ENCODE results near the gene CCNJ.
A peak's percentile ranks its signal among the peaks of the same experiment; 100 is the strongest.
"Not testable (repeated sequence)": the region's sequence is repeated elsewhere in the genome, so short reads cannot be mapped to it uniquely, and the experiment has no call there.

CCNJ gene

GRCh38 chr10:96041146-96041545 is 2.2 kb upstream of the CCNJ start:
- Mint-ChIP-seq H3K27ac (no peak overlapping the region), H3K36me3 (ENCODE audit: low read depth) (peaks cover 2% of the 10 kb centered on the region), H3K27me3 (ENCODE audit: low read depth, poor library complexity) (peaks cover 9% of the 10 kb centered on the region), H3K4me1 (peaks cover 36% of the 10 kb centered on the region), H3K4me3 (no peak overlapping the region), H3K9me3 (peaks cover 16% of the 10 kb centered on the region)
- TF ChIP-seq, protein P1, sequence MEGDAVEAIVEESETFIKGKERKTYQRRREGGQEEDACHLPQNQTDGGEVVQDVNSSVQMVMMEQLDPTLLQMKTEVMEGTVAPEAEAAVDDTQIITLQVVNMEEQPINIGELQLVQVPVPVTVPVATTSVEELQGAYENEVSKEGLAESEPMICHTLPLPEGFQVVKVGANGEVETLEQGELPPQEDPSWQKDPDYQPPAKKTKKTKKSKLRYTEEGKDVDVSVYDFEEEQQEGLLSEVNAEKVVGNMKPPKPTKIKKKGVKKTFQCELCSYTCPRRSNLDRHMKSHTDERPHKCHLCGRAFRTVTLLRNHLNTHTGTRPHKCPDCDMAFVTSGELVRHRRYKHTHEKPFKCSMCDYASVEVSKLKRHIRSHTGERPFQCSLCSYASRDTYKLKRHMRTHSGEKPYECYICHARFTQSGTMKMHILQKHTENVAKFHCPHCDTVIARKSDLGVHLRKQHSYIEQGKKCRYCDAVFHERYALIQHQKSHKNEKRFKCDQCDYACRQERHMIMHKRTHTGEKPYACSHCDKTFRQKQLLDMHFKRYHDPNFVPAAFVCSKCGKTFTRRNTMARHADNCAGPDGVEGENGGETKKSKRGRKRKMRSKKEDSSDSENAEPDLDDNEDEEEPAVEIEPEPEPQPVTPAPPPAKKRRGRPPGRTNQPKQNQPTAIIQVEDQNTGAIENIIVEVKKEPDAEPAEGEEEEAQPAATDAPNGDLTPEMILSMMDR (IDR thresholded peaks at IDR 0.05) = no peak
- DNase-seq = no peak

DNA sequence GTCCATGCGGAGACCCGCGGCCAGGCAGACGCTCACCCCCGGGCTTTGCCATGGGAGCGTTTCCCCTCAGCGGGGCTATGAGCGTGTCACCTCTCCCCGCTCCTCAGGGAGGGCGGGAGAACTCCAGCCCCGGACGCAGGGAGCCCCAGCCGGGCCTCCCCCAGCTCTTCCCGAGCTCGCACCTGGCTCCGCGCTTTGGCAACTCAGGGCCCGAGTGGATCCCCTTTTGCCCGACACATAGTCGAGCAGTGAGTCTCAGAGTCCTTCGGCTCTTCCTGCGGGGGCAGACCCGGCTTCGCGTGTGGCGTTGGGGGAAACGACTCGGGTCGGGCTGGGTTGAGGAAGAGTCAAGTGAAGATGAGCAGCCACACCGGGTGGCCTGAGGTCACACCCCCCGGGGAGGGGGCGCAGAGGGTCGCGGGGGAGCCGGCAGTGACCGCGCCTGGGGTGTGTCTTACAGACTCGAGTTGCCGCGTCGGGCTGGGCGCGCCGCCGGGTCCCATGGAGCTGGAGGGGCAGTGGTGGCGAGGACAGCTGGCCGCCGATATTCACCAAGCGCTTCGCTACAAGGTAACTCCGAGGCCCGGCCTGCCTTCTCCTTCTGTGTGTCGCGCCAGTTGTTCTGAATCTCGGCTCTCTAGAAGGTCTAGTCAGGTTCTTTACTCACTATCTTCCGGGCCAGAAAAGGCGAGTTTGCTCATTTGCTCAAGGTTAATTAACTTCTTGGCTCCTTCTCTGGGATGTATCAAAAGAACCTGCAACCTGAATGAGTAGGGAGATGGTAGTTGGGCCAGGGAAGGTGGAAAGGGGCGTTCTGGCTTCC is 721 bp downstream of the CCNJ start:
- H3K4me1 Mint-ChIP-seq = peaks cover 43% of the 10 kb centered on the region
- peaks cover 32% of the 10 kb centered on the region for H3K36me3 Mint-ChIP-seq (ENCODE audit: low read depth)
- peak overlapping the region; percentile 88 for H3K4me3 Mint-ChIP-seq
- DNase-seq = peak; percentile 75
- peaks cover 11% of the 10 kb centered on the region for H3K9me3 Mint-ChIP-seq
- peak overlapping the region; percentile 92 for H3K27ac Mint-ChIP-seq
- TF ChIP-seq, protein P1 (IDR thresholded peaks at IDR 0.05) = no peak
- H3K27me3 Mint-ChIP-seq (ENCODE audit: low read depth, poor library complexity) = peaks cover 5% of the 10 kb centered on the region

DNA sequence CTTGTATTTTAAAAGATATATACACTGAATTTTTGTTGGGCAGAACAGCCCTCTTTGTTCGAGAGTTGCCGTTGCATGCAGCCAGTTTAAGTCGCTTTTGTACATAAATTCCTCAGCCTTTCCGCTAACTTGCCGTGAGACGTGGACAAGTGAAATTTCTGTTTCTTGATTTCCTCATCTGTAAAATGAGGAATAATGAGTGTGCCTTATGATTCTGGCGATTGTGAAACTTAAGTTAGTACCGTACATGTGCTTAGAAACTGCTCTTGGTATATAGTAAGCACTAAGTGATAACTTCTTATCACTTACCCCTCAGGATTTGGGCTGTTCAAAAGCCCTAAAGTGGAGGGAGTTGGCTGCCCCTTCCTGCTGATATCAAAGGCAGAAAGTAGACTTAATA is 1.4 kb downstream of the CCNJ start:
- Mint-ChIP-seq H3K27me3 (ENCODE audit: low read depth, poor library complexity) (peaks cover 5% of the 10 kb centered on the region), H3K36me3 (ENCODE audit: low read depth) (peaks cover 38% of the 10 kb centered on the region), H3K27ac (peak overlapping the region; percentile 85), H3K4me3 (peak overlapping the region; percentile 88), H3K4me1 (peaks cover 39% of the 10 kb centered on the region), H3K9me3 (peaks cover 11% of the 10 kb centered on the region)
- TF ChIP-seq, protein P1 (IDR thresholded peaks at IDR 0.05) = no peak
- DNase-seq = no peak

DNA sequence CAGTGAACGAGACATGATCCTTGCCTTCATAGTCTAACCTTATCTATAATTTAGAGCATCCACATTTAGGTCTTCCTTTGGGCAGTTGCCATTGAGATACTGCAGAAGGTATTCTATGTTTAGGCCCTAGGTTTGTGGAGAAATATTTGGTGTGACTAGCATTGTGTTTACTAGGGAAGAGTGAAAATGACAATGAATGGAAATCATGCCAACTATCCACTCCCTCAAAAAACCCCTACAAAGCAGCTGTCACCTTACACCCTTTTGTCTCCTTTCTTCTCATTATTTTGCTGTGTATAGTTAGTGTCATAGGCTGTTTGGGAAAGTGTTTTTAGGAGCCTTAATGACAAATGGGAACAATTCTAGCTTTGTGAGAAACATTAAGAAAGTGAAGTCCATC is 3.2 kb downstream of the CCNJ start:
- Mint-ChIP-seq H3K36me3 (ENCODE audit: low read depth) (peaks cover 48% of the 10 kb centered on the region), H3K4me1 (peaks cover 39% of the 10 kb centered on the region), H3K4me3 (peak overlapping the region; percentile 88), H3K27me3 (ENCODE audit: low read depth, poor library complexity) (peaks cover 1% of the 10 kb centered on the region), H3K9me3 (peaks cover 8% of the 10 kb centered on the region), H3K27ac (no peak overlapping the region)
- TF ChIP-seq, protein P1 (IDR thresholded peaks at IDR 0.05) = no peak
- DNase-seq = no peak

DNA sequence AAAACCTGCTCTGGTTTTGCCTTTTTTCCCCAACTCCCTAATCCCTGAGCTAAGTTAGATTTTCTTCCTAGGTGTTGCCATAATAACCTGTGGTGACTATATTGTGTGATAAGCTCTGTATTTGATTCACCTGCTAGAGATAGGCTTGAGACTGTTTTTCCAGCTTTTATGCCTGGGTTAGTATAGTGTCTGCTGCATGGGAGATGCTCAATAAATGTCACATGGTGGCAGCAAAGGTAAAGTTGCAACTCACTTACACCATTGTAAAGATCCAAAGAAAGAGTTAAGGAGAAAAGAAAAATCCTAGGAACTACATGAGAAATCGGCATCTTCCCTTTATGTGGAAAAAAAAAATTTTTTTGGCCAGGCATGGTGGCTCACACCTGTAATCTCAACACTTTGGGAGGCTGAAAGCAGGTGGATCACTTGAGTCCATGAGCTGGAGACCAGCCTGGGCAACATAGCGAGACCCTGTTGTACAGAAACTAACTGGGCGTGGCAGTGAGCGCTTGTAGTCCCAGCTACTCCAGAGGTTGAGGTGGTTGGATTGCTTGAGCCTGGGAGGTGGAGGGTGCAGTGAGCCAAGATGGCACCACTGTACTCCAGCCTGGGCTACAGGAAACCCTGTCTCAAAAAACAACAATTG is 3.7 kb downstream of the CCNJ start:
- TF ChIP-seq, protein P1 (IDR thresholded peaks at IDR 0.05) = no peak
- no peak for DNase-seq
- H3K9me3 Mint-ChIP-seq = peaks cover 8% of the 10 kb centered on the region
- no peaks in the 10 kb centered on the region for H3K27me3 Mint-ChIP-seq (ENCODE audit: low read depth, poor library complexity)
- H3K4me3 Mint-ChIP-seq = no peak overlapping the region
- no peak overlapping the region for H3K27ac Mint-ChIP-seq
- H3K36me3 Mint-ChIP-seq (ENCODE audit: low read depth) = peaks cover 54% of the 10 kb centered on the region
- H3K4me1 Mint-ChIP-seq = peaks cover 39% of the 10 kb centered on the region

GRCh38 chr10:96047925-96048324 is 4.5 kb downstream of the CCNJ start:
- not testable (repeated sequence) for H3K27me3 Mint-ChIP-seq (ENCODE audit: low read depth, poor library complexity); H3K4me3 Mint-ChIP-seq; H3K27ac Mint-ChIP-seq; DNase-seq; H3K9me3 Mint-ChIP-seq
- Mint-ChIP-seq H3K4me1 (peaks cover 34% of the 10 kb centered on the region), H3K36me3 (ENCODE audit: low read depth) (peaks cover 57% of the 10 kb centered on the region)
